Measurements from ENCODE around the gene MRPL58.
A peak's percentile ranks its signal among the peaks of the same experiment; 100 is the strongest.
"Not testable (repeated sequence)": the region's sequence is repeated elsewhere in the genome, so short reads cannot be mapped to it uniquely, and the experiment has no call there.

MRPL58 gene

GRCh38 chr17:74987418-74987908, 25.0 kb upstream of the MRPL58 start, which contains the start of gene CDR2L:
TSS of gene CDR2L (plus strand) at chr17:74987632. CDS start at chr17:74988044, 412 bp downstream.
- DNase-seq (ENCODE audit: low read depth, low spot score) = peak; percentile 61

GRCh38 chr17:74987909-74988711, 24.4 kb upstream of the MRPL58 start:
- DNase-seq (ENCODE audit: low read depth, low spot score) = no peak

GRCh38 chr17:74990581-74991105, 21.8 kb upstream of the MRPL58 start:
- DNase-seq (ENCODE audit: low read depth, low spot score) = no peak

GRCh38 chr17:74992223-74992622, 20.2 kb upstream of the MRPL58 start:
- no peak for DNase-seq (ENCODE audit: low read depth, low spot score)

- no peak for DNase-seq (ENCODE audit: low read depth, low spot score)
Measured at GRCh38 chr17:74994440-74994839, 18.0 kb upstream of the MRPL58 start.

- no peak for DNase-seq (ENCODE audit: low read depth, low spot score)
Measured at GRCh38 chr17:74995847-74996246, 16.6 kb upstream of the MRPL58 start.

GRCh38 chr17:74998783-74999182, 13.7 kb upstream of the MRPL58 start:
- no peak for DNase-seq (ENCODE audit: low read depth, low spot score)

- no peak for DNase-seq (ENCODE audit: low read depth, low spot score)
Measured at GRCh38 chr17:74999523-74999922, 12.9 kb upstream of the MRPL58 start.

- DNase-seq (ENCODE audit: low read depth, low spot score) = no peak
Measured at GRCh38 chr17:75001915-75002843, 10.3 kb upstream of the MRPL58 start.

- no peak for DNase-seq (ENCODE audit: low read depth, low spot score)
Measured at GRCh38 chr17:75003070-75003956, 9.2 kb upstream of the MRPL58 start.

- no peak for DNase-seq (ENCODE audit: low read depth, low spot score)
Measured at GRCh38 chr17:75003957-75004355, 8.5 kb upstream of the MRPL58 start.

GRCh38 chr17:75004371-75004770, 8.1 kb upstream of the MRPL58 start:
- DNase-seq (ENCODE audit: low read depth, low spot score) = no peak

GRCh38 chr17:75005291-75005690, 7.2 kb upstream of the MRPL58 start:
- DNase-seq (ENCODE audit: low read depth, low spot score) = no peak

- not testable (repeated sequence) for DNase-seq (ENCODE audit: low read depth, low spot score)
Measured at GRCh38 chr17:75006084-75006483, 6.4 kb upstream of the MRPL58 start.

- no peak for DNase-seq (ENCODE audit: low read depth, low spot score)
Measured at GRCh38 chr17:75006653-75007052, 5.8 kb upstream of the MRPL58 start.

- DNase-seq (ENCODE audit: low read depth, low spot score) = no peak
Measured at GRCh38 chr17:75008373-75008772, 4.1 kb upstream of the MRPL58 start.

- DNase-seq (ENCODE audit: low read depth, low spot score) = no peak
Measured at GRCh38 chr17:75009139-75009724, 3.2 kb upstream of the MRPL58 start.

- no peak for DNase-seq (ENCODE audit: low read depth, low spot score)
Measured at GRCh38 chr17:75010683-75011400, 1.6 kb upstream of the MRPL58 start.

GRCh38 chr17:75011401-75012095, 922 bp upstream of the MRPL58 start:
- DNase-seq (ENCODE audit: low read depth, low spot score) = no peak

- DNase-seq (ENCODE audit: low read depth, low spot score) = no peak
Measured at GRCh38 chr17:75012096-75012345, 449 bp upstream of the MRPL58 start.

Measured in iPS DF 19.7 (cell line).